AG10803 (cell line): ENCODE data around the gene TYMP.
A peak's percentile ranks its signal among the peaks of the same experiment; 100 is the strongest.
"Not testable (repeated sequence)": the region's sequence is repeated elsewhere in the genome, so short reads cannot be mapped to it uniquely, and the experiment has no call there.

Experiments
- DNase-seq: peaks from one replicate; pipeline ENCODE4 v3.0.0; 2010; ENCODE audit warnings: low read depth
- H3K4me3 ChIP-seq: 2 replicates; pipeline ENCODE4 v1.5.1; 2011; ENCODE audit warnings: mild to moderate bottlenecking, low read length, control low read depth
- TF ChIP-seq, protein P1 (sequence below): conservative IDR thresholded peaks from 2 replicates; pipeline ENCODE4 v1.5.1; 2011; ENCODE audit warnings: mild to moderate bottlenecking, low read length, control low read depth, inconsistent platforms

Gene TYMP

DNA sequence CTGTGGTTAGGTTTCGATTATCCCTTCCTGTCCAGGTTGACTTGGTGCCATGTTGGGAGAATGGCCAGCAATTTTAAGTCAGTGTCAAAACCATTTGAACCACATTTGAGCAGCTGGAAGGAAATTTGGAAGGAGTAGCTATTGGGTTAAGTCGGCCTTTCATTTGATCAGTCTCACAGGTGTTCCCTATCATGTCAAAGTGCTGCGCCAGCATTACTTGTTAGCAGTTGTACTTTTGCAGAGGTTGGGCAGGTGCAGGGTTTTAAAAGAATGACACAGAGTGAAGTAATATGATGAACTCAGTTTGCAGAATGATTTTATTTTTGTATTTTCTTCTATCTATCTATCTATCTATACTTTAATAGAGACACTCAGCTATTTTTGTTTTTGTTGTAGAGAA, 6.4 kb upstream of the TYMP start:
- H3K4me3 ChIP-seq: no peak overlapping the region
- no peak for DNase-seq
- TF ChIP-seq, protein P1, sequence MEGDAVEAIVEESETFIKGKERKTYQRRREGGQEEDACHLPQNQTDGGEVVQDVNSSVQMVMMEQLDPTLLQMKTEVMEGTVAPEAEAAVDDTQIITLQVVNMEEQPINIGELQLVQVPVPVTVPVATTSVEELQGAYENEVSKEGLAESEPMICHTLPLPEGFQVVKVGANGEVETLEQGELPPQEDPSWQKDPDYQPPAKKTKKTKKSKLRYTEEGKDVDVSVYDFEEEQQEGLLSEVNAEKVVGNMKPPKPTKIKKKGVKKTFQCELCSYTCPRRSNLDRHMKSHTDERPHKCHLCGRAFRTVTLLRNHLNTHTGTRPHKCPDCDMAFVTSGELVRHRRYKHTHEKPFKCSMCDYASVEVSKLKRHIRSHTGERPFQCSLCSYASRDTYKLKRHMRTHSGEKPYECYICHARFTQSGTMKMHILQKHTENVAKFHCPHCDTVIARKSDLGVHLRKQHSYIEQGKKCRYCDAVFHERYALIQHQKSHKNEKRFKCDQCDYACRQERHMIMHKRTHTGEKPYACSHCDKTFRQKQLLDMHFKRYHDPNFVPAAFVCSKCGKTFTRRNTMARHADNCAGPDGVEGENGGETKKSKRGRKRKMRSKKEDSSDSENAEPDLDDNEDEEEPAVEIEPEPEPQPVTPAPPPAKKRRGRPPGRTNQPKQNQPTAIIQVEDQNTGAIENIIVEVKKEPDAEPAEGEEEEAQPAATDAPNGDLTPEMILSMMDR: no peak

DNA sequence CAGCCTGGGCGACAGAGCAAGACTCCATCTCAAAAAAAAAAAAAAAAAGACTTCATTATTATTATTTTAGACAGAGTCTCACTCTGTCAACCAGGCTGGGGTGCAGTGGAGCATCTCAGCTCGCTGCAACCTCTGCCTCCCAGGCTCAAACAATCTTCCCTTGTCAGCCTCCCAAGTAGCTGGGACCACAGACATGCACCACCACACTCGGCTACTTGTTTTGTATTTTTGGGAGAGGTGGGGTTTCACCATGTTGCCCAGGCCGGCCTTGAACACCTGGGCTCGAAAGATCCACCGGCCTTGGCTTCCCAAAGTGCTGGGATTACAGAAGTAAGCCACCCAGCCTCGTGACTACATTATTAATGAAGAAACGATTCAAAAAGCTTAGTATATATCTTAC, 5.3 kb upstream of the TYMP start:
- DNase-seq: no peak
- no peak overlapping the region for H3K4me3 ChIP-seq
- TF ChIP-seq, protein P1: no peak

DNA sequence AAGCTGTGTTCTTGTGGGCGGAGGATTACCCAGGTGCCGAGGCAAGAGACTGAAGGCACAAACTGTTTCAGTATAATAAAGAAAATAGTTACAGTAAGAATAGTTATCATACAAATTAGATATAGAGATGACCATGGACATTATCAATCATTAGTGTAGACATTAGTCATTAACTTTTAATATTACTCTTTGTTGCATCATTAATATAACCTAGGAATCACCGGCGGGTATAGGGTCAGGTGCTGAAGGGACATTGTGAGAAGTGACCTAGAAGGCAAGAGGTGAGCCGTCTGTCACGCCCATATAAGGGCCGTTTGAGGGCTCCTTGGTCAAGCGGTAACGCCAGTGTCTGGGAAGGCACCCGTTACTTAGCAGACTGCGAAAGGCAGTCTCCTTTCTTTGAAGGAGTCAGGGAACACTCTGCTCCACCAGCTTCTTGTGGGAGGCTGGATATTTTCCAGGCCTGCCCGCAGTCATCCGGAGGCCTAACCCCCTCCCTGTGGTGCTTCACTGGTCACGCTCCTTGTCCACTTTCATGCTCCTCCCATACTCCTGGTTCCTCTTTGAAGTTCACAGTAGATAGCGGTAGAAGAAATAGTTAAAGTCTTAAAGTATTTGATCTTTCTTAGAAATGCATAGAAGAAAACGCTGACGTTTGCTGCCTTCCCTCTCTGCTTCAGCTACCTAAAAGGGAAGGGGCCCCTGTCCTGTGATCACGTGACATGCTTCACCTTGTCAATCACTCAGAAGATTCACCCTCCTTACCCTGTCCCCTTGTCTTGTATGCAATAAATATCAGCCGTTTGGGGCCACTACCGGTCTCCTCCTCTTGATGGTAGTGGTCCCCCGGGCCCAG, 4.3 kb upstream of the TYMP start:
- not testable (repeated sequence) for H3K4me3 ChIP-seq

DNA sequence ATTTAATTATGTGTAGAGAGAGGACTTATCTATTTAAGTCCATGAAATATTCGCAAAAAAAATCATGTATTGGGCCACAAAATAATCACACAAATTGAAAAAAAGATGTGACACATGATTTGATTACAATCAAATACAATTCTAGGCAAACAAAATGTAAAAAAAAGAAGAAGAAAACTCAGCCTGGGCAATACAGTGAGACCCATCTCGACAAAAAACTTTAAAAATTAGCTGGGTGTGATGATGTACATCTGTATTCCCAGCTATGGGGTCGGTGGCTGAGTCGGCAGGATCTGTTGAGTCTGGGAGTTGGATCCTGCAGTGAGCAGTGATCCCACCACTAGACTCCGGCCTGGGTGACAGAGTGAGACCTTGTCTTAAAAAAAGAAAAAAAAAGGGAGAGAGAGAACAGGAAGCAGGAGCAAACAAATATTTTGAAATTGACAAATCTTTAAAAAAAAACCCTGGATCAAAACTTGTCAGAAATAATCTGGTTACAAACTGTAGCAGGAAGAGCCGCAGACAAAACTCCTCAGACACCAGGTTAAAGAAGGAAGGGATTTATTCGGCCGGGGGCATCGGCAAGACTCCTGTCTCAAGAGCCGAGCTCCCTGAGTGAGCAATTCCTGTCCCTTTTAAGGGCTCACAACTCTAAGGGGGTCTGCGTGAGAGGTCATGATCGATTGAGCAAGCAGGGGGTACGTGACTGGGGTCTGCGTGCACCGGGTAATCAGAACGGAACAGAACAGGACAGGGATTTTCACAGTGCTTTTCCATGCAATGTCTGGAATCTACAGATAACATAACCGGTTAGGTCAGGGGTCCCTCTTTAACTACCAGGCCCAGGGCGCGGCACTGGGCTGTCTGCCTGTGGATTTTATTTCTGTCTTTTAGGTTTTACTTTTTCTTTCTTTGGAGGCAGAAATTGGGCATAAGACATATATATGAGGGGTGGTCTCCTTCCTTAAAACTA, 3.3 kb upstream of the TYMP start:
- TF ChIP-seq, protein P1: no peak

More for the DNA sequence above, 4.3 kb upstream of the TYMP start:
- peak; percentile 50 for DNase-seq

DNA sequence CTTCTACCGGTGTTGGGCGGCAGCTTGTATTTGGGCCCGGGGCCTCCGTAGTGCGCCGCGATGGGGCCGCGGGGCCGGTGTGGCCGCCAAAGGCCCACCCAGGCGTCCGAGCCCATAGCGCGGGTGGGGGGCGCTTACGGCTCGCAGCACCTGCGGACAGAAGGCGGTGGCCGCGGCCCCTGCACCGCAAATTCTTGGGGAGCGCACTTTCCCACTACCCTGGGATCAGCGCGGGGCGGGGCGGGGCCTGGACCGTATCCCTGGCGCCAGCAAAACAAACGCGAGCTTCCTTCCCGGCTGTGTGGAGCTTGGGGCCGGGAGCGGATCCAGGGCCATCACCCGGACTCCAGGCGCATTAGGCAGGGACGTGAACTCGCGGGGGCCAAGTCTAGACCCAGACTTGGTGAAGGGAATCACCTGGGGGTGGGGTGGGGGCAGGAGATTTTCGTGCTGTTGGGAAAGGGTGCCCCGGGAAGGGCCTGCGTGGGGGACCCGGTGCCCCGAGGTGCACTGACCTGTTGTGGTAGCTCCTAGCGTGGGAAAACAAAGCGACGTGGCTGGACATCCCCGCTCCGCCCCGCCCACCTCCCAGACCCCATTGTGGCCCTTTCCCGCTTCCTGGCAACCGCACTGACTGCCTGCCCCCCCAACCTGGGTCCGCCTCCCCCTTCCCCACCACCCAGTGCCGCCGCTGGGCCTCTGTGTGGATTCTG, 2.3 kb upstream of the TYMP start:
- DNase-seq: peak; percentile 77
- TF ChIP-seq, protein P1: no peak
- H3K4me3 ChIP-seq: peak overlapping the region; percentile 66

More for the DNA sequence above, 3.3 kb upstream of the TYMP start:
- H3K4me3 ChIP-seq: no peak overlapping the region
- no peak for DNase-seq

DNA sequence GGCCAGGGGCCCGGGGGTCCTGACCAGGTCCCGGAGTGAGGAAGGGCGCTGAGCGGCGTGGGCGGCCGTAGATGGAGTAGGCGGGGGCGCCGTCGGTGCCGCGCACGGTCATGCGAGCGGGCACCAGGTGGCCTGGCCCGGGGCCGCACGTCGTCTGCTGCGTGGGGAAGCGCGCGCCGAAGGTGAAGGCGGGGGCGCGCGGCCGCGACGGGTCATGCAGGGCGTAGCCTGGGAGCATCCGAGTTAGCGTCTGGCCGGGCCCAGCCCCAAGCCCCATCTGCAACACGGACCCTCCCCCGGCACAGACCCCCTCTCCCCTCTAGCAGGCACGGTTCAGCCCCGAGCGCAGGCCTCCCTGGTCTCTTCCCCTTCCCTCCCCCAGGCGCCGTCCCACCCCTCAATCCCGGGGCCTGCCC, 1.7 kb upstream of the TYMP start:
- DNase-seq: peak; percentile 41
- TF ChIP-seq, protein P1: no peak
- H3K4me3 ChIP-seq: peak overlapping the region; percentile 66
